ENCODE results near the gene GCC1.
"Not testable (repeated sequence)": the region's sequence is repeated elsewhere in the genome, so short reads cannot be mapped to it uniquely, and the experiment has no call there.

Gene GCC1

DNA sequence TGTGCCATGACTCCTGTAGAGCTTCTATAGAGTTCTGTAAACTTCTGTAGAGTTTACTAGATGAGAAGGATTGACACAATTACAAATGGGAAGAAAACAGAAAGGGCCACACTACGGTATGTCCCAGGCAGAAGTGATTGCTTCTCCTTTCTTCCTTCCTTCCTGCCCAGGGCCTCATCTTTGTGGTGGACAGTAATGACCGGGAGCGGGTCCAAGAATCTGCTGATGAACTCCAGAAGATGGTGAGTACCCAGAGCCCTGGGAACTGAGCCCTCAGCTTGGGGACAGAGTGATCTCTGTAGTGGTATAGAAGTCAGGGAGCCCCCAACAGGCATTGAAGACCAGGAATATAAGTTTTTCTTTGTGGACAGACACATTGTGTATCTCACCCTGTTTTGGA is 4.5 kb upstream of the GCC1 start:
- DNase-seq (ENCODE audit: low spot score) = peak; percentile 45

DNA sequence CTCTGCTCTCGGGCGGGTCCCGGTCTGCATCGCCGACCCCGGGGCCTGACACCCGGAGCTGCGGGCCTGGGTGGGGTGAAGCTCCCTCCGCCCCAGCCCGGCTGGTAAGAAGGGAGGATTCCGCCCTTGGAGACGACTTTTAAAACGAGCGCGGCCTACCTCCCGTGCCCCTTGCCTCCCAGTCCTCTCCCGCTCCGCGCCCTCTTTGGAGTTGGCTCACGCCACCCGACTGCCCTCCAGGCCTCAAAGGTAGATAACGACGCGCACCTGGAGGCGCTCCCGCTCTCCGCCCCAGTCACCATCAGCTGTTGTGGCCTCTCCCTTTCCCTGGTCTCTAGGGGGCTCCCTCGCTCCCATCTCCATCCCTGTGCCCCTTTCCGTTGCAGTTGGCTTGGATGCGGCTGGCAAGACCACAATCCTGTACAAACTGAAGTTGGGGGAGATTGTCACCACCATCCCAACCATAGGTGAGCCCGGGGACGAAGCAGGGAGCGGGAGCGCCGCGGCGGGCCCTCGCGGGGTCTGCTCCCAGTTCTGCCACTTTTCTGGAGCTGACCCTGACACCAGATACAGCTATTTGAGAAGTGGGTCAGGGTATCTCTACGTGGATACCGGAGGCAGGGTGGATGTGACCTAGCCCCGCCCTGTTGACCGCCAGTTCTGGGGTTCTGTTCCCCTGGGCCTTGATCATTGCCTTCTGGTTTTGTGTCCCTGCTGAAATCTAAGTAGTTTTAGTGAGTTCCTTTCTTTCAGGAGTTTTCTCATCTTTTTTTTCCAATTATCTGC is 3.5 kb upstream of the GCC1 start:
- DNase-seq (ENCODE audit: low spot score) = peak; percentile 64

DNA sequence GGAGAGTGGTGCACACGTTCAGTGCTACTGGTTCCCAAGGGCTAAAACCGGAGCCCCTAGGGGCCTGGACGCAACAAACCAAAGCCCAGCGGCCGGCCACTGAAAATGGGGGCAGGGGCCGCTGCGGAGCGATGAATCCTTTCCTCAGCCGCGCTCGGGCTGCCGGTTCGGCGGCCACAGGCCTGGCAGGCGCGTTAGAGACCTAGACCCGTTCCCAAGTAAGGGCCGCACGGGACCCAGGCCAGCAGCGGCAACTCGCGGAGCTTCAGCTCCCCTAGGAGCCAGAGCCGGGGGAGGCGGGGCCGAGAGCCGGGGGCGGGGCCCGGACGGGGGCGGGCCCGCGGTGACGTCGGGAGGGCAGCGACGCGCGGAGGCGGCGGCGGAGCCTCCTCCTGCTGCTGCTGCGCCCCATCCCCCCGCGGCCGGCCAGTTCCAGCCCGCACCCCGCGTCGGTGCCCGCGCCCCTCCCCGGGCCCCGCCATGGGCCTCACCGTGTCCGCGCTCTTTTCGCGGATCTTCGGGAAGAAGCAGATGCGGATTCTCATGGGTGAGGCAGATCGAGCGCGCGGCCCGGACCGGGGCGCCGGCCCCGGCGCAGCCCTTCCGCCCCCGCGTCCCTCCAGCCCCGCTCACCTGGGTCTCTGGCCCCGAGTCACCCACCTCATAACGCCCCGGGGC is 2.8 kb upstream of the GCC1 start, which contains the start of gene ARF5:
ARF5 (plus strand) TSS at position 393 of the 678 bp plus-strand sequence; CDS start at position 481, 88 bp downstream.
- DNase-seq (ENCODE audit: low spot score) = peak; percentile 96

- DNase-seq (ENCODE audit: low spot score) = no peak
Observed at GRCh38 chr7:127587663-127588018, 2.2 kb upstream of the GCC1 start.

DNA sequence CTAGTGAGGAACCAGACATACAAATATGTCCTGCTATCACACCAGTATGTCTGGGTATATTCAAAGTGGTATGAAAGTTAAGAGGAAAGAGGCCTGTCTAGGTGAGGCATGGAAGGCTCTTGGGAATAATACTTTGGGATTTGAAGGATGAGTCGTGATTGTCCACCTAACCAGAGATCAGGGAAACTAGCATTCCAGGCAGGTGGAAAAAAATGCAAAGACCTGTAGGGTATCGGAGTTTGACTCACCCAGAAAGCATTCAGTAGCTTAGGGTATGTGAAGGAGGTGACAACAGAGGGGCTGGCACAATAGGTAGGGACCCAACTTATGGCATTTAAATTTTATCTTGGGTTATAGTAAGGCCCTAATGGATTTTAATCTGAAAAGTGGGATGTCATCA is 950 bp upstream of the GCC1 start:
- no peak for DNase-seq (ENCODE audit: low spot score)

DNA sequence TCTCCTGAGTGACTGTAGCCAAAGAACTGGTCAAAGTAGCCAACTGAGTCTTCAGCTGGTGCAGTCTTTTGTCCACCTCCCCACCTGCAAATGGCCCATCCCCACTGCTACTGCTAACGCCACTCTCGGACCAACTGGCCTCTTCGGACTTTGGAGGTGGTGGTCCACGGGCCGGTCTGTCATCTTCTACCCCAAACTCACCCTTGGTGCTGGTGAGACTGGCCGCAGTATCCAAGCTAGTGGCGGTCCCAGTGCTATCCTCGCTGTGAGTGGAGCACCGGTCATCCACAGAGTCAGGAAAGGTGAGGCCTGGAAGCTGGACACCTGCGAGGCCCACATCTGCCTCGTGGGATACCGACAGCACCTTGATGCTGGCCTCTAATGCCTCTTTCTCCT is 750 bp downstream of the GCC1 start:
- no peak for DNase-seq (ENCODE audit: low spot score)

DNA sequence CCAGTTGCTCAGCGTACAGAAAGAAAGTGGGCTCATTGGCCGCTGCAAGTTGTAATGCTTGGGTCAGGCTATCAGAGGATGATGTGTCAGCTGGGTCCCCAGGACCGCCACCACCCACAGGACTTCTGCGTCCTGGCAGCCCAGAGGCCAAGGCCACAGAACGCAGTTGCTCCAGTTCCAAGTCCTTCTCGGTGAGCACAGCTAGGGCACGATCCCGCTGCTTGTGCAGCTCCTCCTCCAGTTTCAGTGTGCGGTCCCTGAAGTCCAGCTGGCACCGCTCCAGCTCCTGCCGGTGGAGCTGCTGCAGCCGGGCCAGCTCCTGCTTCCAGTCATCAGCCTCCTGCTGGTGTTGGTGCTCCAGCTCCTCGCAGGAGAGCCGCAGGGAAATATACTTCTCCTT is 3.0 kb downstream of the GCC1 start:
- DNase-seq (ENCODE audit: low spot score) = no peak

DNA sequence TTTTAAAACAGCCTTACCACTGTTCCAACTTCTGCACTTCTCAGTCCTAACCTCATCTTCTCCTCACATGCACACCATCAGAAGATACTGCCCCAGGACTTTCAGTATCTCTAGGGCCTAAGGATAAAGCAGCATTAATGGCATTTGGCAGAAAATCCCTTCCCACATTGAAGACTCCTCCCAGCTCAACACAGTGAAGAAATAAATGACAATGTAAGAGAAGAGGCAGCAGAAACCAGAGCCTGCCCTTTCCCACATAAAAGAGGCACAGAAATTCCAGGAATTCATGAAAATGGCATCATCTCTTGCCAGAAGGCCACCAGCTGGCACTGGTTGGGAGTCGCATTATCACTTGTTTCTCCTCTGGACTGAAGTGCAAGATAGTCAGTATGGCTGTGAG is 3.7 kb downstream of the GCC1 start:
- DNase-seq (ENCODE audit: low spot score) = peak; percentile 36

DNA sequence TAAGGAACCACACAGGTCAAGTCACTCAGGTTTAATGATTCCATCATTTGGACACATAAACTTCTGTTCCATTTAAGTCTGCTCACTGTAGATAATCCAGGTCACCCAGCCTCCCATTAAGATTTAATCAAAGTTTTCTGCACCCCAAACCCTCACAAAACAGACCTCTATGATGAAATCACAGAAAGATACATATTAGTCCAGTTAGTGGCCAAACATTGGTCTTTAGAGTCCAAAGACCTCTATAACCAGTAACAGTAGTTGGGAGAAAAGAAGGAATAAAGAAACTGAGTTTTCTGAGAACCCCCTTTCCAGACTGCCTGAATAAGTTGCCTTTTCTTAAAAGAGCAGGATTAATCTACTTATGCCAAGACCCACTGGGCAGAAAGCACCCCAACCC is 4.8 kb downstream of the GCC1 start:
- no peak for DNase-seq (ENCODE audit: low spot score)

- DNase-seq (ENCODE audit: low spot score) = peak; percentile 27
Observed at GRCh38 chr7:127578711-127579275, 6.6 kb downstream of the GCC1 start.

DNA sequence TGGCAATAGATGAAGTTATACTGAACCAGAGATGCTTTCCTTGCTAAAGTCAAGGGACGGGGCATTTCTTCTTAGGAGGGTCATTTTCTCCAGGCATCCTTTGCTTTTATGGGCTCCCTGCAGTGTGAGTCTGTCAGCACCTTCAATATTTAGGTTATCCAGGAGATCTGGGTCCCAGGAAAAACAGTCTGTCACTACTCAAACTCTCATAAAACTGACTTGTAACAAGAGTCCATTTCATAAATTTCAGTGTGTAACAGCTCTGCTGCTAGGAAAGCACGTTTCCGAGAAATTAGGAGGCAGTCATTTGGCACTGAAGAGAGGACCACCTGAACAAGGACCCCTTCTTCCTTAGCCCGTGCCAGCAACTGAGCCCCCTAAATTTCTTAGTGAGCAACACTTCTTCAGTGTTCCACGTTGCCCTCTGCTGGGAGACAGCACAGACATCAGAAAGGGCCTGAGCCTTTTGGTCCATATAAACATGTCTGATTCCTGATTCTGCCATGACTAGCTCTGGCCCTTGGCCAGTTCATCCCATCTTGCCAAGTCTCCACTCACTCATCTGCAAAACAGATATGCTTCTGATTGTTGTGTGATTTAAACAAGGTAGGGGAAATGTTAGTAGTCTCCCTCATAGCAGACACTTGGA is 7.2 kb downstream of the GCC1 start:
- peak; percentile 19 for DNase-seq (ENCODE audit: low spot score)

GRCh38 chr7:127571741-127572505 is 13.5 kb downstream of the GCC1 start:
- DNase-seq (ENCODE audit: low spot score) = no peak

- DNase-seq (ENCODE audit: low spot score) = not testable (repeated sequence)
Observed at GRCh38 chr7:127568034-127568433, 17.4 kb downstream of the GCC1 start.

DNA sequence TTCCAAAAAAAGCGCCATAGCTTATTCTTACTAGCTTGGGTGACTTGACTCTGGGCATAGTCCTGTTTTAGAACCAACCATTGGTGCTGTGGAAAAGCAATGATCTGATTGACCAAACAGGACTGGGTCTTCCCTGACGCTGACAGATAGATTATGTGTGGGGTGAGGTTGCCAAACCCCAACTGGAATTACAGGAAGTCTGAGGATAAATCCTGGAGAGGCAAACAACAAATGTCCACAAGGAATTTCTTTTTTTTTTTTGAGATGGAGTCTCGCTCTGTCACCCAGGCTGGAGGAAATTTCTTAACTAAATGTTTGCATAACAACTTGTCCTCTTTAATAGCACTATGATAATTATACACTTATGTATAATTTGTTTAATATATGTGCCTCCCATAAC is 19.2 kb downstream of the GCC1 start:
- DNase-seq (ENCODE audit: low spot score) = no peak

DNA sequence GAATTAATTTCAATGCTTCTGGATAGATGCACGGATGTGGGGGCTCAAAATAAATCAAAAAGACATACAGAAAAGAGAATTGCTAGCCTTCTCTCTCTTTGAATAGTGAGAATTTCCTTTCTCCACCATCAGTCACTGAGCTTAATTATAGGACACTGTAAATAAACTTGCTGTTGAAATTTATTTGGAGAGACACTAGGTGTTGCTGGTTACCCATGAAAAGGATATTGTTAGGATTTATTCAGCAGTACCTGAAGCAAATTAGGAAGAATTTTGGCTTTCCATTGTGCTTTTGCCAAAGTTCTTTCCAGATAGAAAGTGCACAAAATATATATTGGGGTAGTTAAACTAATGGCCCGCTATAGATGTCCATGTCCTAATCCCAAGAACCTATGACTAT is 27.6 kb downstream of the GCC1 start:
- no peak for DNase-seq (ENCODE audit: low spot score)

DNA sequence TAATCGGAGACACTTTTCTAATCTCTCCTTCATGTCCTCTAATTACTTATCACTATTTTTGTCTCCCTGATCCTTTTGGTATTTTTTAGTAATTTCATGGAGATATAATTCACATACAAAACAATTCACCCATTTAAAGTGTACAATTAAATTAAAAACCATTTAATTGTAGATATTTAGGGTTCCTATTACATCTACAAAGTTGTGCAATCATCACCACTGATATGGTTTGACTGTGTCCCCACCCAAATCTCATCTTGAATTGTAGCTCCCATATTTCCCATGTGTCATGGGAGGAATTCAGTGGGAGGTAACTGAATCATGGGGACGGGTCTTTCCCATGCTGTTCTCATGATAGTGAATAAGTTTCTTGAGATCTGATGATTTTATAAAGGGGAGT is 29.0 kb downstream of the GCC1 start:
- no peak for DNase-seq (ENCODE audit: low spot score)

DNA sequence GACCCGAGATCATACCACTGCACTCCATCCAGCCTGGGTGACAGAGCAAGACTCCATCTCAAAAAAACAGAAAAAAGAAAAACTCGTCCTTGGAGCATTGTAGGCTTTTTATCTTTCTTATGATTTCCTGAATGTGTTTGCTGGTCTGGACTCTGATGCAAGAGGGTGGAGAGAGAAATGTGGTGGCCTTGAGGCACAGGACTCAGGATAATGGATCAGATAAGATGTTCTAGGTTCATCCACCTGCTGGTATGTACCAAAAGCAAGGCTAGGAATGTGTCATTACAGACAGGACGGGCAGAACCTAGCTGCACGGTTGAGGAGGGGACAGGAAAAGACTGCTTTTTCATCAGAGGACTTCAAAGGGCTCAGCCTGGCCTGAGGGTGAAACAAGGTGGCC is 33.5 kb downstream of the GCC1 start:
- no peak for DNase-seq (ENCODE audit: low spot score)

DNA sequence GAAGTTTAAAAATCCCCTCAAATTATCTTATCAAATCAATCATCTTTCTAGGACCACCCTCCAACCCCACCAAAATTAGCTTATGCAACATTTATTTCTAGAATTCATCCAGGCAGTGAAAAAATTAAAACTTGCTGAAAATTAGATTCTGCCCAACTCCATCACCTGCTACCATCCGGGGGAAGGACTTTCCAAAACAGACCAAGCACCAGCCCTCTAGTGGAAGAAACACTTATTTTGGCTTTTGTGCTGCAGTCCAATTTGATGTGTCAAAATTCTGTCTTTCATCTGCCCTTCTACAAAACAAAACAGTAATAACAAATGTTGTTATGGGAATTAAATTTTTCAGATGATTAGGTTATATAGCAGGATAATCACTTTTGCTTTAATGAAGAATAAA is 35.1 kb downstream of the GCC1 start:
- DNase-seq (ENCODE audit: low spot score) = no peak

- no peak for DNase-seq (ENCODE audit: low spot score)
Observed at GRCh38 chr7:127546313-127546712, 39.1 kb downstream of the GCC1 start.

GRCh38 chr7:127541548-127541947 is 43.8 kb downstream of the GCC1 start:
- no peak for DNase-seq (ENCODE audit: low spot score)

GRCh38 chr7:127540461-127540860 is 44.9 kb downstream of the GCC1 start:
- DNase-seq (ENCODE audit: low spot score) = not testable (repeated sequence)

DNA sequence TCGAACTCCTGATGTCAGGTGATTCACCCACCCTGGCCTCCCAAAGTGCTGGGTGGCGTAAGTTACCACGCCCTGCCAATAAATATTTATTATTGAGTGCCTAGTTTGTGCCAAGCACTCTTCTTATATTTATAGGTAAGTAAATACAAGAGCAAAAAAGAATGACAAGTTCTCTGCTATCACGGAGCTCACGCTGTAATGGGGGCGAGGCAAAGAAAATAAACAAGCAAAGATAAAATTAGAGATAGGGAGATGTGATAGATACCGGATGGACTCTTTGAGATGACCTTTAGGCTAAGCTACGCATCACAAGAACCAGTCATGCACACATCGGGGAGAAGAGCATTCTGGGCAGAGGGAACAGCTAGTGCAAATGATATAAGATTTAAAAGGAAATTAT is 46.3 kb downstream of the GCC1 start:
- DNase-seq (ENCODE audit: low spot score) = no peak
